ENCODE measurements around the gene HACL1.

- TF ChIP-seq CTCF (IDR thresholded peaks at IDR 0.05) (no peak), POLR2A (IDR thresholded peaks at IDR 0.05) (no peak)
Observed at GRCh38 chr3:15623535-15624440, 22.4 kb upstream of the HACL1 start.
